Cardiac septum (tissue), 1 donor: ENCODE measurements around the gene BMP7. TPM values are rescaled to one million over a fixed set of nuclear protein-coding genes. Genes with fewer than 3 reads are reported as not detected.
"Not testable (repeated sequence)": the region's sequence is repeated elsewhere in the genome, so short reads cannot be mapped to it uniquely, and the experiment has no call there.

Experiments
- DNase-seq: peaks from one replicate; pipeline ENCODE4 v3.0.0-alpha.2; 2020; ENCODE audit warnings: low spot score
- intact Hi-C: fragments of 100-400 bp; cut with DNase I; formaldehyde crosslinking; loops from one replicate; pipeline ENCODE4 v1.14.0; 2022
- total RNA-seq: library from RNA; stranded (reverse); fragmentation: NEBNext Ultra II Directional; extraction: Animal tissue kit (Norgen Biotek cat#: 25700); gene quantifications from one replicate; pipeline ENCODE4 v1.2.1, GENCODE V29; 2021
- donor health status: DM: no; HTN: no; CAD: no.

BMP7 gene
- total RNA-seq, 1 donor from 2014 or later: 2.7 TPM

- DNase-seq: no peak
- intact Hi-C loops: no loop called here
Measured at GRCh38 chr20:57269148-57269984, 2.9 kb upstream of the BMP7 start.

- intact Hi-C loops: no loop called here
- no peak for DNase-seq
Measured at GRCh38 chr20:57268399-57269076, 2.1 kb upstream of the BMP7 start.

DNA sequence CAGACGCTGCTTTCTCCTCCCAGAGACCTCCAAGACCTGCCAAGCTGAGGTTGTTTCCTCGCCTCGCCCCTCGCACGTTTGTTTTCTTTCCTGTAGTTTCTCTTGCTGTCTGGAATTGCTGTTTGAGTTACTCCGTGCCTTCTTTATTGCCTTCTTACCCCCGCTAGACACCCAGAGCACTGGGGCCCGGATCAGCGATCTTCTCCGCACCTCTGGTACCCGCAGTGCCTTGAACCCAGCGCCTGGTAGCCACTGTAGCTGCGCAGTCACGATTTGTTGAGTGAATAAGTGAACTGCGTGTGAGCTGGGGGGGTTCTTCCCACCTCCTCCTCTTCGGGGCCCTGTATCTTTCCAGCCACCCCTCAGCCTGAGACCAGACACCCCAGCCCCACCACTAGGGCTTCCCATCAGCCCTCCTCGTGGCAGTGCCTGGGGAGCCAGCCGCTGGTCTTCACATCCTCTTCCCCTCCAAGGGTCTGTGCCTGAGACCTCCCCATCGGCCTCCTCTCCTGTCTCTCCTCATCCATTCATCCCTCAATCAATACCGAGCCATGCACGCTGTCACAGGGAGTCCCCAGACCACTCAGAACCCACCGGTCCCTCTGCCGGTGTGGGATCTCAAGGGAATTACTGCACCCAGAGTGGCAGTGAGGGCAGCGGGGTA, 849 bp upstream of the BMP7 start:
- intact Hi-C loops: no loop called here
- DNase-seq: no peak

- no peak for DNase-seq
- intact Hi-C loops: no loop called here
Measured at GRCh38 chr20:57265997-57266290, 497 bp downstream of the BMP7 start.

DNA sequence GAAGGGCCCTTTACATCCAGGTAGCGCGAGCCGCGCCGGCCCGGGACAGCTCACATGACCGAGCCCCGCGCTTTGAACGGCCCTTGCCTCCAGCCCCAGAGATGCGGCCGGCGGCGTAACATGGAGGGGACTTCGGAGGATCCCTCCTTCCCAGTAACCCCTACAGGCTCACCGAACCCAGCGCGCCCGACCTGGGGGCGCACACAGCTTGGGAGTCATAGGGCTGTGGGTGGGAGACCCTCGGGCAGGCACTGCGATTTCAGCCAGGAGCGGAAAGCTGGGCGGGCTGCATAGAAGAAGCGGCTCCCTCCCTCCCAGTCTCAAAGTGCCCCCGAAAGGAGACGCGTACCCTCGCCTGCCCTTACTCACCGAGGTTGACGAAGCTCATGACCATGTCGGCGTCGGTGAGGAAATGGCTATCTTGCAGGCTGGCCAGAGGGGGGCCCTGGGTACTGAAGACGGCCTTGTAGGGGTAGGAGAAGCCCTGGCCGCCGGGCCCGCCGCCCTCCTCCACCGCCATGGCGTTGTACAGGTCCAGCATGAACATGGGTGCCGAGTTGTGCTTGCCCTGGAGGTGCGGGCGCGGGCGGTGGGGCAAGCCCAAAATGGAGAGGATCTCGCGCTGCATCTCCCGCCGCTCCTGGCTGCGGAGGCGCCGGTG, 975 bp downstream of the BMP7 start:
- intact Hi-C loops: no loop called here
- no peak for DNase-seq

DNA sequence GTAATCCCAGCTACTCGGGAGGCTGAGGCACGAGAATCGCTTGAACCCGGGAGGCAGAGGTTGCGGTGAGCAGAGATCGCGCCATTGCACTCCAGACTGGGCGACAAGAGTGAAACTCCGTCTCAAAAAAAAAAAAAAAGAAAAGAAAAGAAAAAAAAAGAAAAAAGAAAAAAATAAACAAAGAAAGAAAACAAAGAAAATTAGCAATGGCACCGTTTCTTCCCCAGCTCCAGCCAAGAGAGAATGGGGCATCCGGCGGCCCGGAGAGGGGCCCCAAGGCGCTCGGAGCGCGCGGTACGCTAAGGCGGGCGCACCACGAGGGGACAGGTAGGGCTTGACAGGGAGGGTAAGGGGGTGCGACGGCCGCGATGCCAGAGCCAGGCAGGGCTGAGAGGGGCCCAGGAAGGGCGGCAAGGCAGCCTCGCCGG, 1.5 kb downstream of the BMP7 start:
- DNase-seq, intact Hi-C loops: not testable (repeated sequence)

- intact Hi-C loops: no loop called here
- DNase-seq: no peak
Measured at GRCh38 chr20:57263801-57264792, 2.3 kb downstream of the BMP7 start.

GRCh38 chr20:57262784-57263609, 3.4 kb downstream of the BMP7 start:
- intact Hi-C loops: no loop called here
- no peak for DNase-seq

DNA sequence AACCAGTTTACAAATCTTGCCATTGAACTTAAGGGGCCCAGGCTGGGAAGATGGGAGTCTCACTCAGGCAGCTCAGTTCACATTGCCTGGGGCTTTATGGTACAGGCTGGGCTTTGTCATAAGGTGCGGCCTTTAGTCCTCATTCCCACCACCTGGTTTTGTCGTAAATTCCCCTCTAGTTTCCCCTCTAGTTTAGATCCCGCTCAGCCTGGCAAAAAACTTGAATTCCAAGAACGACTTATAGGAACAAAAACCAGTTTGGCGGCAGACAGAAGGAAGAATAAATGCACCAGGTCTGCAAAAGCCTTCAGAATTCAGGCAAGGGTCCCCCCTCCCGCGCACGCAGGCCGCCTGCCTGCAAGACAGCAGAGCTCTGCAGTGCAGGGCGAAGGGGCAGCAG, 4.1 kb downstream of the BMP7 start:
- intact Hi-C loops: no loop called here
- no peak for DNase-seq

- DNase-seq: no peak
- intact Hi-C loops: no loop called here
Measured at GRCh38 chr20:57261457-57262251, 4.8 kb downstream of the BMP7 start.

GRCh38 chr20:57260934-57261333, 5.5 kb downstream of the BMP7 start:
- no peak for DNase-seq
- intact Hi-C loops: no loop called here

DNA sequence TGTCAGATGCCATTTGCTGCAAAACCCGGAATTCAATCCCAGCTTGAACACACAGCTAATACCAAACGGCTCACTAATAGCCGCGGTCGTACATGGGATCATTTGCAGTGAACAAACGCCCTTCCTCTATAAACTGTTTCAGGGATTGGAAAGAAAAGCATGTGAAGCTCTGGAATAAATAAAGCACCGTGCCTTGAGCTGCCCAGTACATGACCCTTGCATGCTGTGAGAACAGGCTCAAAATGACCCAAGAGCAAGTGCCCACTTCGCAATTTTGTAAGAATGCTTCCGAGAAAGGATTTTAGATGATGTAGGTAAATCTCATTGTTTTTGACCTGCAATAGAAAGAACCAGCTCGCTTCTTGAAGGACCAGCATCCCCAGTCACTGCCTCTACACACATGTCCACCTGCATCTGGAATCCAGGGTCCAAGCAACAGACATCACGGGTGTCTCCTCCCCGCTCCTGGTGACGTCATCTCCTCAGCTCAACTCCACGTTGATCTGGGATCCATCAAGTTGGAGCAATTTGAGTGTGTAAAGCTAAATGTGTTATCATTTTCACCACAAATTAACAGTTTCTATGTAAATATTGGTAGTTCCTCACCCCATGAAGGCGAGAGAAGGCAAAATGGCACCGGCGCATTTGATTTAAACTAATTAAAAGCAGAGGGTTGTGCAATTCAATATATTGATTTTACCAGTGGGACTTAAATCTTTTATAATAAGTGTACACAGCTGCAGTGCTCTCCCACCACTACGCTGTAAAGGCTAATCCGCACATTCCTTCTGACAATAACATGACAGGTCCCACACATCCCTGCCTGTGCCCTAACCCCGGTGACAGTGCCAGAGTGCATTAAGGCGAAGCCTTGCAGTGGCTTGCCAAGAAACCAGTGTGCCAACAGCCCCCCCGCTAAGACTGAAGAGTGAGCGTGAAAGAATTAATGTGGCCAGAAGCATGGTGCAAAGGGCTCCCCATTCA, 6.2 kb downstream of the BMP7 start:
- intact Hi-C loops: no loop called here
- no peak for DNase-seq

- intact Hi-C loops: no loop called here
Measured at GRCh38 chr20:57259121-57259937, 7.1 kb downstream of the BMP7 start.

GRCh38 chr20:57257701-57258453, 8.6 kb downstream of the BMP7 start:
- intact Hi-C loops: no loop called here
- DNase-seq: no peak

More at GRCh38 chr20:57259121-57259937, 7.1 kb downstream of the BMP7 start:
- DNase-seq: no peak

GRCh38 chr20:57256908-57257307, 9.5 kb downstream of the BMP7 start:
- no peak for DNase-seq
- intact Hi-C loops: no loop called here
